GM18951 (cell line): ENCODE measurements around the gene PHF19.

Experiments
- POLR2A ChIP-seq: IDR thresholded peaks from 4 replicates; pipeline ENCODE4 v1.6.1; 2011; ENCODE audit warnings: mild to moderate bottlenecking; ENCODE audit not compliant: insufficient read length, insufficient read depth; ENCODE audit errors: extremely low read depth
- in situ Hi-C: fragments of 300-500 bp; cut with MboI; formaldehyde crosslinking; loops from one replicate; pipeline ENCODE4 v1.12.0; 2022; ENCODE audit warnings: low sequenced_read_pairs, mixed read lengths, inconsistent platforms; ENCODE audit not compliant: unreplicated experiment

Gene PHF19

GRCh38 chr9:120868676-120869359 lies 8.2 kb downstream of the PHF19 start:
- in situ Hi-C loops, result no loop called here
- peak; percentile 50 for TF ChIP-seq POLR2A

DNA sequence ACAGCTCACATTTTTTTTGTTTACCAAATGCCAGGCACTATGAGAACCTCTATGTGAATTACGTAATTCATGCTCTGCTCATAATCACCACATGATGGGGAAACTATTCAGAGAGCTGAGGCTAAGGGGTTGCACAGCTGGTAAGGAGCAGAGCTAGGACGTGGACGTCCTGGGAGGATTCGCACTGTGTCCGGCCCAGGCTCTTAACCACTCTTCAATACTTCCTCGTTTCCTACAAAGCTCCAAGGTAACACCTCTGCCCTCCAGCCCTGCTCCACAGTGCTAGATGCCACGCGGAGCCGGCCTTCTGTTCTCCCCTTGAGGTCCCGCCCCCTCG lies 8.7 kb downstream of the PHF19 start:
- no peak for TF ChIP-seq POLR2A
- in situ Hi-C loops, result no loop called here

- in situ Hi-C loops, result no loop called here
- no peak for TF ChIP-seq POLR2A
Measured at GRCh38 chr9:120867676-120868338, 9.2 kb downstream of the PHF19 start.

DNA sequence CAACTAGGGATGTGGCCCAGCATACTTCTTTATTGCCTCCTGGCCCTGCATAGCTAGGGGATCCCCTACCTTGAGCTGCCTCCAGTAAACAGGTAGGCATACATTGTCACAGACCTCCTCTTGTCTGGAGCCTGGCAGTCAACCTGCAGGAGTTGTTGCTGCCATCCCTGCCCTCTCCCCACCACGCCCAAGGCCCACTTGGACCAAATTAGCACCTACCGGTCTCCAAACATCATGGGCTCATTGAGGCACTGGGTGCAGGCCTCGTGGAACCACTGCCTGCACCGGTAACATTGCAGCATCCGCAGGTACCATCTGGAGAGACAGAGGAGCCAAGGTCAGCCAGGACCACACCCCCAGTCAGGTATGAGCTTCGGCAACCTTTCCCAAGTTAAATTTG lies 10.3 kb downstream of the PHF19 start:
- TF ChIP-seq POLR2A, result no peak
- in situ Hi-C loops, result no loop called here

- TF ChIP-seq POLR2A, result no peak
- in situ Hi-C loops, result no loop called here
Measured at GRCh38 chr9:120865809-120866208, 11.2 kb downstream of the PHF19 start.

DNA sequence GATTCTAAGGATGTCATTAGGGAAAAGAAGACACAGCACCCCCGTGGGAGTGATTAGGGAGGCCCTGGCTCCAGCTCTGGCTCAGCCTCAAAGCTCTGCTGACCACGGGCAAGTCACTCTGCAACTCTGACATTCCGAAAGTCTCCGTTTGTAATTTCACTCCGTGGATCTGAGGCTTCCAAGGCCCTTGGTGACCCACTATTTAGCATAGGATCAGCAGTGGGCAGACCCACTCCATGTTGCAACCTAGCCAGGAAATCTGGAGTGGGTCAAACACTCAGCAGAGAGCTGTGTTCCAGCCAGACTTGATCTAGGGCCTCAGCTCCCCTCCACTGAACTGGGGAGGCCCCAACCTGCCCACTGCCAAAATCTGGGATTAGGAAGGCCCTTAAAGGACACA lies 11.8 kb downstream of the PHF19 start:
- in situ Hi-C loops, result no loop called here
- no peak for TF ChIP-seq POLR2A

DNA sequence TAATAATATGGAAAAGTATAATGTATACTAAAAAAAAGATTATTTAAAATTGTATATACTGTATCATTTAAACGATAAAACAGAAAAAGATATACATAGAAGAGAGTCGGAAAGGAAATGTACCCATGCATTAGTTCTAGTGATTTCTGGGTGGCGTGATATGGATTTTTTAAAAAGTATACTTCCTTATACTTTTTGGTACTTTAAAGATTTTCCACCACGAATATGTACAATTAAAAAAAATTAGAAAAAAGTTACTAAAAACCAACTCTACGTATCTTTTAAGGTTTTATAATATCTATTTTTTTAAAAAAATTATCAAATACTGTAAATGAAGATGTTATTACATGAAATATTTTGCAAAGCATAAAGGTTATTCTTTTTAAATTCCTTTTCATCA lies 12.3 kb downstream of the PHF19 start:
- in situ Hi-C loops, result no loop called here
- TF ChIP-seq POLR2A, result no peak

GRCh38 chr9:120863833-120864232 lies 13.2 kb downstream of the PHF19 start:
- TF ChIP-seq POLR2A, result no peak
- in situ Hi-C loops, result no loop called here

GRCh38 chr9:120862452-120862851 lies 14.5 kb downstream of the PHF19 start:
- no peak for TF ChIP-seq POLR2A
- in situ Hi-C loops, result no loop called here

- no peak for TF ChIP-seq POLR2A
- in situ Hi-C loops, result no loop called here
Measured at GRCh38 chr9:120861935-120862334, 15.1 kb downstream of the PHF19 start.

DNA sequence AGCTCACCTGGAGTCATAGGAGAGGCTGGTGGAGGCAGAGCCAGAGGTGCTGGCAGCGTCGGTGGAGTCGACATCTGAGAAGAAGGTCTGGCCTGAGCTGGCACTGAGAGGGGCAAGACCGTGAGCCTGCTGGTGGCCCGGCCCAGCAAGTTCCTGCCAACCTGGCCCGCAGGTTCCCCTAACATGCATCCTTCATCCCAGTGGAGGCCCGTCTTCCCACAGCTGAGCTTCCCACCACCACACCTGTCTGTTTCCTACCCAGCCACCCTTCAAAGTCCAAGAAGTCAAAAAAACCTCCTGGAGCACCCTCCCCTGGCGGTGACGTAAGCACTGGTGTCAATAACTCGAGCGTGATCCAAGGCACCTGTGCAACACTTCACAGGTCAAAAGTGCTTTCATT lies 16.9 kb downstream of the PHF19 start:
- in situ Hi-C loops, result no loop called here
- TF ChIP-seq POLR2A, result no peak

DNA sequence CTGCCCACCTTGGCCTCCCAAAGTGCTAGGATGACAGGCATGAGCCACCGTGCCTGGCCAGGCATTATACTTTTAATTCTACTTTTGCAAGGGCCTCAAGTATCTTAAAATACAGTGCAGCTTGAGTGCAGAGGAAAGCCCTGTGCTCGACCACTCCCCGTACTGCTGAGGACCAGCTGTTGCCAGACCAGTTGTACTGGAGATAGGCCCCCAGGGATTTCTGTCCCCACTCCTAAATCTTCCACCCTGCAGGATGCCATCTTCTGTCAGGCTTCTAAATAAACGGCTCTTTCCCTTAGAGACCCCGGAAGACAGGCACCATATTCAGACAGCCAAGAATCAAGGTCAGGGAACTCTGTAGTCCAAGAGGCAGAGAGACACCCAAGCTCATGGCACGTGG lies 17.6 kb downstream of the PHF19 start:
- TF ChIP-seq POLR2A, result no peak
- in situ Hi-C loops, result no loop called here

- in situ Hi-C loops, result no loop called here
- TF ChIP-seq POLR2A, result no peak
Measured at GRCh38 chr9:120857902-120858301, 19.1 kb downstream of the PHF19 start.

- in situ Hi-C loops, result no loop called here
- no peak for TF ChIP-seq POLR2A
Measured at GRCh38 chr9:120857481-120857880, 19.5 kb downstream of the PHF19 start.
